GM12878 (cell line): ENCODE data around the gene TPRA1. TPM values are rescaled to one million over a fixed set of nuclear protein-coding genes. Genes with fewer than 3 reads are reported as not detected.
A peak's percentile ranks its signal among the peaks of the same experiment; 100 is the strongest.

Experiments
- ATAC-seq: fragments of 200-7000 bp; cut with Tn5 transposase; 3 replicates; pipeline ENCODE4 v1.9.1; 2020; ENCODE audit warnings: mild to moderate bottlenecking, moderate library complexity
- BruUV-seq: library from RNA; stranded (reverse); fragments of 400-500 nt; replicated peaks from 2 replicates; lab custom pipeline; 2021; lab: Mats Ljungman, UMichigan
- CTCF ChIA-PET: fragments of 300-600 bp; sonication (Branson Sonifier 250); formaldehyde crosslinking; extraction: SDS; loops from one replicate; lab custom pipeline; 2021; ENCODE audit warnings: inconsistent platforms; lab: Yijun Ruan, JAX
- POLR2A ChIA-PET: fragments of 350-600 bp; formaldehyde crosslinking; extraction: SDS; loops from one replicate; lab custom pipeline; 2021; ENCODE audit warnings: inconsistent platforms; lab: Charles Lee
- RAD21 ChIA-PET: fragments of 300-600 bp; sonication (Branson Sonifier 250); formaldehyde crosslinking; loops from one replicate; lab custom pipeline; 2023; ENCODE audit warnings: antibody characterized with exemption; ENCODE audit not compliant: unreplicated experiment; lab: Charles Lee
- SMC1A ChIA-PET: fragments of 300-600 bp; sonication (Branson Sonifier 250); formaldehyde crosslinking; loops from one replicate; lab custom pipeline; 2023; ENCODE audit not compliant: unreplicated experiment, uncharacterized antibody; lab: Charles Lee
- DNase-seq: peaks from one replicate; pipeline ENCODE4 v3.0.0-alpha.2; 2011; ENCODE audit warnings: low read depth, low spot score
- FAIRE-seq: peaks from 3 replicates; lab custom pipeline; 2011; peaks lifted over from hg19 to GRCh38; lab: Jason Lieb, UNC
- H2AFZ ChIP-seq: 2 replicates; pipeline ENCODE4 v1.6.0; 2011; ENCODE audit warnings: low read depth, low read length, control low read depth; ENCODE audit not compliant: control insufficient read depth
- H3K27ac ChIP-seq: 2 replicates; pipeline ENCODE4 v1.5.1; 2011; ENCODE audit warnings: control low read depth; ENCODE audit not compliant: control insufficient read depth, insufficient read depth
- H3K27me3 ChIP-seq, 2 experiments: replicated peaks in 1 of 2; 2 replicates each; pipeline versions ENCODE4 v1.6.0 to v1.6.1; 2011; ENCODE audit warnings: low read length in 1 of 2; ENCODE audit not compliant: control insufficient read depth in 2 of 2, insufficient read depth in 2 of 2
- H3K36me3 ChIP-seq, 2 experiments: 2 replicates each; pipeline ENCODE4 v1.5.1; 2011; ENCODE audit warnings: low read length in 1 of 2; ENCODE audit not compliant: control insufficient read depth in 2 of 2, insufficient read depth in 2 of 2
- H3K4me1 ChIP-seq: 2 replicates; pipeline ENCODE4 v1.6.1; 2011; ENCODE audit warnings: mild to moderate bottlenecking, low read length, moderate library complexity, mixed read lengths; ENCODE audit not compliant: control insufficient read depth, insufficient read depth
- H3K4me2 ChIP-seq: 2 replicates; pipeline ENCODE4 v1.6.0; 2011; ENCODE audit warnings: control low read depth; ENCODE audit not compliant: control insufficient read depth, insufficient read depth
- H3K4me3 ChIP-seq: fragments of 200-600 bp; sonication (generic); 2 replicates; pipeline ENCODE4 v1.5.1; 2016
- H3K79me2 ChIP-seq: 2 replicates; pipeline ENCODE4 v1.6.0; 2011; ENCODE audit warnings: low read length; ENCODE audit not compliant: control insufficient read depth, insufficient read depth
- H3K9ac ChIP-seq: 2 replicates; pipeline ENCODE4 v1.8.0; 2011; ENCODE audit warnings: low read length, control low read depth, mixed read lengths; ENCODE audit not compliant: control insufficient read depth, insufficient read depth
- H3K9me3 ChIP-seq: replicated peaks from 3 replicates; pipeline ENCODE4 v1.5.1; 2011; ENCODE audit warnings: mild to moderate bottlenecking, low read length; ENCODE audit not compliant: control insufficient read depth, insufficient read depth
- H4K20me1 ChIP-seq: 2 replicates; pipeline ENCODE4 v1.6.0; 2011; ENCODE audit not compliant: control insufficient read depth, insufficient read depth
- NR2C1 ChIP-seq: fragments of 450-650 bp; IDR thresholded peaks from 2 replicates; pipeline ENCODE4 v1.6.1; 2017; ENCODE audit warnings: antibody characterized with exemption, mild to moderate bottlenecking, moderate library complexity
- PAX5 ChIP-seq: IDR thresholded peaks from 2 replicates; pipeline ENCODE4 v1.6.1; 2011; ENCODE audit warnings: low read depth, low read length, borderline replicate concordance
- TBL1XR1 ChIP-seq: IDR thresholded peaks from 2 replicates; pipeline ENCODE4 v1.6.1; 2012; ENCODE audit warnings: low read depth, low read length, improper control_type of control experiment
- WGBS: methylation state at CpG from one replicate; pipeline ENCODE4 v1.1.6; 2016; ENCODE audit warnings: low lambda C conversion rate; ENCODE audit not compliant: insufficient replicate concordance, insufficient coverage; ENCODE audit errors: missing lambda C conversion rate; 5-methylcytosine and 5-hydroxymethylcytosine counted together
- in situ Hi-C: fragments of 300-500 bp; cut with MboI; formaldehyde crosslinking; loops from 9 replicates; pipeline ENCODE4 v1.14.3; 2018; ENCODE audit warnings: mixed read lengths
- intact Hi-C: fragments of 100-400 bp; cut with micrococcal nuclease; formaldehyde crosslinking; loops from one replicate; pipeline ENCODE4 v1.14.2; 2022; ENCODE audit not compliant: unreplicated experiment
- polyA plus RNA-seq, 11 experiments: library from polyadenylated mRNA; depleted of rRNA in 4 of 11; unstranded in 6 of 11; stranded (reverse) in 5 of 11; fragments of >200 nt; fragmentation: Nextera tagmentation in 4 of 11; fragmentation: Illumina TruSeq in 1 of 11; extraction: Ambion mirVana in 4 of 11; extraction: Trizol in 1 of 11; gene quantifications; 1 replicate in 1 of 11; 2 replicates in 10 of 11; pipeline versions ENCODE4 v1.2.1 to v1.2.3, GENCODE V29; 2011 to 2016; ENCODE audit warnings: inconsistent platforms in 2 of 11, missing spikeins in 2 of 11, low read depth in 1 of 11
- total RNA-seq, 4 experiments: library from RNA; depleted of rRNA in 3 of 4; stranded (reverse); fragments of >200 nt in 3 of 4; fragmentation: Illumina TruSeq in 1 of 4; extraction: Trizol in 1 of 4; gene quantifications; 2 replicates each; pipeline versions ENCODE4 v1.2.1 to v1.2.3, GENCODE V29; 2013 to 2021
- TF ChIP-seq, protein P1 (sequence below): fragments of 450-650 bp; IDR thresholded peaks from 2 replicates; pipeline ENCODE4 v1.6.1; 2017; ENCODE audit warnings: low read depth, mild to moderate bottlenecking, moderate library complexity
- TF ChIP-seq, protein P2 (sequence below): fragments of 450-650 bp; IDR thresholded peaks from 2 replicates; pipeline ENCODE4 v1.6.1; 2017; ENCODE audit warnings: mild to moderate bottlenecking, moderate library complexity

TPRA1 gene
- total and polyA plus RNA-seq, 10 of the 15 experiments (the other 5 are each of a cell fraction or from before 2014, with no cell fraction given) = 1.8 to 39.6 (median 26.6) TPM

DNA sequence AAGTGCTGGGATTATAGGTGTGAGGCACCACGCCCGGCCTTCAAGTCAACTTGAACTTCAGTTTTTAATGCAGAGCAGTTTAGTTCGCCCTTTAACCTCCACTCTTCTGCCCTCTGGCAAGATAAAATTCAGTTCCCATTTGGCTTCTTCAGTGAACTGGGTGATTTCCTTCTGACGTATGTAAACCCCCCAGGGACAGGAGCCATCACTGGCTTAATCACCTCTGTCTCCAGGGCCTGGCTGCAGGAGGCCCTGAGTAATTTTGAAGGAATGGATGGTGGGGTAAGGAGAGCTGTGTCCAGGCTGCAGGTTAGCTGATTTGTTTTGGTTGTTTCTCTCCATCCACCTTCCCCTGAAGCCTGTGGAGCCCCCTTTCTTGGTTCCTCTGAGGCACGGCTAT is 19.6 kb upstream of the TPRA1 start:
- TF ChIP-seq, protein P1, sequence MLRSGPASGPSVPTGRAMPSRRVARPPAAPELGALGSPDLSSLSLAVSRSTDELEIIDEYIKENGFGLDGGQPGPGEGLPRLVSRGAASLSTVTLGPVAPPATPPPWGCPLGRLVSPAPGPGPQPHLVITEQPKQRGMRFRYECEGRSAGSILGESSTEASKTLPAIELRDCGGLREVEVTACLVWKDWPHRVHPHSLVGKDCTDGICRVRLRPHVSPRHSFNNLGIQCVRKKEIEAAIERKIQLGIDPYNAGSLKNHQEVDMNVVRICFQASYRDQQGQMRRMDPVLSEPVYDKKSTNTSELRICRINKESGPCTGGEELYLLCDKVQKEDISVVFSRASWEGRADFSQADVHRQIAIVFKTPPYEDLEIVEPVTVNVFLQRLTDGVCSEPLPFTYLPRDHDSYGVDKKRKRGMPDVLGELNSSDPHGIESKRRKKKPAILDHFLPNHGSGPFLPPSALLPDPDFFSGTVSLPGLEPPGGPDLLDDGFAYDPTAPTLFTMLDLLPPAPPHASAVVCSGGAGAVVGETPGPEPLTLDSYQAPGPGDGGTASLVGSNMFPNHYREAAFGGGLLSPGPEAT = no peak
- no peak for TF ChIP-seq TBL1XR1
- TF ChIP-seq NR2C1 = 0 out of 2 replicates have a peak, but pooled peaks have one; percentile 8
- TF ChIP-seq, protein P2, sequence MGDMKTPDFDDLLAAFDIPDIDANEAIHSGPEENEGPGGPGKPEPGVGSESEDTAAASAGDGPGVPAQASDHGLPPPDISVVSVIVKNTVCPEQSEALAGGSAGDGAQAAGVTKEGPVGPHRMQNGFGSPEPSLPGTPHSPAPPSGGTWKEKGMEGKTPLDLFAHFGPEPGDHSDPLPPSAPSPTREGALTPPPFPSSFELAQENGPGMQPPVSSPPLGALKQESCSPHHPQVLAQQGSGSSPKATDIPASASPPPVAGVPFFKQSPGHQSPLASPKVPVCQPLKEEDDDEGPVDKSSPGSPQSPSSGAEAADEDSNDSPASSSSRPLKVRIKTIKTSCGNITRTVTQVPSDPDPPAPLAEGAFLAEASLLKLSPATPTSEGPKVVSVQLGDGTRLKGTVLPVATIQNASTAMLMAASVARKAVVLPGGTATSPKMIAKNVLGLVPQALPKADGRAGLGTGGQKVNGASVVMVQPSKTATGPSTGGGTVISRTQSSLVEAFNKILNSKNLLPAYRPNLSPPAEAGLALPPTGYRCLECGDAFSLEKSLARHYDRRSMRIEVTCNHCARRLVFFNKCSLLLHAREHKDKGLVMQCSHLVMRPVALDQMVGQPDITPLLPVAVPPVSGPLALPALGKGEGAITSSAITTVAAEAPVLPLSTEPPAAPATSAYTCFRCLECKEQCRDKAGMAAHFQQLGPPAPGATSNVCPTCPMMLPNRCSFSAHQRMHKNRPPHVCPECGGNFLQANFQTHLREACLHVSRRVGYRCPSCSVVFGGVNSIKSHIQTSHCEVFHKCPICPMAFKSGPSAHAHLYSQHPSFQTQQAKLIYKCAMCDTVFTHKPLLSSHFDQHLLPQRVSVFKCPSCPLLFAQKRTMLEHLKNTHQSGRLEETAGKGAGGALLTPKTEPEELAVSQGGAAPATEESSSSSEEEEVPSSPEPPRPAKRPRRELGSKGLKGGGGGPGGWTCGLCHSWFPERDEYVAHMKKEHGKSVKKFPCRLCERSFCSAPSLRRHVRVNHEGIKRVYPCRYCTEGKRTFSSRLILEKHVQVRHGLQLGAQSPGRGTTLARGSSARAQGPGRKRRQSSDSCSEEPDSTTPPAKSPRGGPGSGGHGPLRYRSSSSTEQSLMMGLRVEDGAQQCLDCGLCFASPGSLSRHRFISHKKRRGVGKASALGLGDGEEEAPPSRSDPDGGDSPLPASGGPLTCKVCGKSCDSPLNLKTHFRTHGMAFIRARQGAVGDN = peak; percentile 22; the same call in 1 of the 2 replicates
- no peak for TF ChIP-seq PAX5
- TF ChIP-seq, all 136 proteins: peak for 2
- Histone ChIP-seq H3K79me2 (peaks cover 2% of the 10 kb centered on the region), H3K36me3 (peaks cover 55 to 65% of the 10 kb centered on the region in 2 experiments), H3K27ac (no peak overlapping the region), H3K9me3 (no peaks in the 10 kb centered on the region), H3K4me2 (no peak overlapping the region), H3K27me3 (no peaks in the 10 kb centered on the region), H4K20me1 (0 out of 2 replicates have a peak, but pooled peaks cover 3% of the 10 kb centered on the region), H3K4me1 (no peaks in the 10 kb centered on the region; the same call in 1 of the 2 replicates), H2AFZ (no peak overlapping the region), H3K4me3 (no peak overlapping the region), H3K9ac (no peak overlapping the region)
- DNase-seq (no peak), FAIRE-seq (no peak), ATAC-seq (peak; percentile 42)
- ChIA-PET RAD21 (no interaction called here), POLR2A (interaction anchor here (0.6 kb wide), 1 partner anchor 35 kb away, joined by 3 read pairs; no protein-coding TSS in a partner anchor), SMC1A (no interaction called here), CTCF (interaction anchor here (1.1 kb wide), 2 partner anchors 24 to 35 kb away, joined by 3 to 4 read pairs; no protein-coding TSS in a partner anchor)
- intact Hi-C loops (no loop called here), in situ Hi-C loops (no loop called here)
- BruUV-seq = no TSS peak
- WGBS = 30% methylated on average over 5 of the region's 5 CpGs
